Measurements from ENCODE around the gene ACOT12. TPM values are rescaled to one million over a fixed set of nuclear protein-coding genes. Genes with fewer than 3 reads are reported as not detected.

The ACOT12 gene
- total and polyA plus RNA-seq, 2 of the 13 experiments (the other 11 are each of a cell fraction or from before 2014, with no cell fraction given), result not detected

GRCh38 chr5:81371354-81371876, 22.5 kb downstream of the ACOT12 start (continued):
- TF ChIP-seq, protein P1, sequence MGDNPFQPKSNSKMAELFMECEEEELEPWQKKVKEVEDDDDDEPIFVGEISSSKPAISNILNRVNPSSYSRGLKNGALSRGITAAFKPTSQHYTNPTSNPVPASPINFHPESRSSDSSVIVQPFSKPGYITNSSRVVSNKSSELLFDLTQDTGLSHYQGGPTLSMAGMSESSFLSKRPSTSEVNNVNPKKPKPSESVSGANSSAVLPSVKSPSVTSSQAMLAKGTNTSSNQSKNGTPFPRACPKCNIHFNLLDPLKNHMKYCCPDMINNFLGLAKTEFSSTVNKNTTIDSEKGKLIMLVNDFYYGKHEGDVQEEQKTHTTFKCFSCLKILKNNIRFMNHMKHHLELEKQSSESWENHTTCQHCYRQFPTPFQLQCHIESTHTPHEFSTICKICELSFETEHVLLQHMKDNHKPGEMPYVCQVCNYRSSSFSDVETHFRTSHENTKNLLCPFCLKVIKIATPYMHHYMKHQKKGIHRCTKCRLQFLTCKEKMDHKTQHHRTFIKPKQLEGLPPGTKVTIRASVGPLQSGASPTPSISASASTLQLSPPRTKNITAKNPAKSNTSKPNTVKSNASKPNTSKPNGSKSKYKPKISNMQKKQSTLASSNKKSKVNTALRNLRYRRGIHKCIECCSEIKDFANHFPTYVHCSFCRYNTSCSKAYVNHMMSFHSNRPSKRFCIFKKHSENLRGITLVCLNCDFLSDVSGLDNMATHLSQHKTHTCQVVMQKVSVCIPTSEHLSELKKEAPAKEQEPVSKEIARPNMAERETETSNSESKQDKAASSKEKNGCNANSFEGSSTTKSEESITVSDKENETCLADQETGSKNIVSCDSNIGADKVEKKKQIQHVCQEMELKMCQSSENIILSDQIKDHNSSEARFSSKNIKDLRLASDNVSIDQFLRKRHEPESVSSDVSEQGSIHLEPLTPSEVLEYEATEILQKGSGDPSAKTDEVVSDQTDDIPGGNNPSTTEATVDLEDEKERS (CRISPR knock-in tag; IDR thresholded peaks at IDR 0.05), result peak; percentile 76; the same call in 1 of the 2 replicates
- TF ChIP-seq USF2 (IDR thresholded peaks at IDR 0.05; ENCODE audit: low read depth, low read length) (no peak), USF2 (CRISPR knock-in tag; IDR thresholded peaks at IDR 0.05; ENCODE audit: borderline replicate concordance) (no peak), ZFP36L1 (CRISPR knock-in tag; IDR thresholded peaks at IDR 0.05) (0 out of 2 replicates have a peak, but pooled peaks have one; percentile 48), FOXO1 (CRISPR knock-in tag; IDR thresholded peaks at IDR 0.05) (peak; percentile 81; the same call in 1 of the 2 replicates), ZZZ3 (CRISPR knock-in tag; IDR thresholded peaks at IDR 0.05; ENCODE audit: borderline replicate concordance) (no peak), KDM5B (CRISPR knock-in tag; IDR thresholded peaks at IDR 0.05; ENCODE audit: borderline replicate concordance) (no peak), SNAPC4 (CRISPR knock-in tag; IDR thresholded peaks at IDR 0.05) (no peak; the same call in 1 of the 2 replicates), ZFP37 (CRISPR knock-in tag; IDR thresholded peaks at IDR 0.05; ENCODE audit: borderline replicate concordance) (no peak), NFRKB (IDR thresholded peaks at IDR 0.05) (no peak), CCAR2 (optimal IDR thresholded peaks at IDR 0.05; ENCODE audit: low read depth, low read length) (no peak)
- TF ChIP-seq, protein P2, sequence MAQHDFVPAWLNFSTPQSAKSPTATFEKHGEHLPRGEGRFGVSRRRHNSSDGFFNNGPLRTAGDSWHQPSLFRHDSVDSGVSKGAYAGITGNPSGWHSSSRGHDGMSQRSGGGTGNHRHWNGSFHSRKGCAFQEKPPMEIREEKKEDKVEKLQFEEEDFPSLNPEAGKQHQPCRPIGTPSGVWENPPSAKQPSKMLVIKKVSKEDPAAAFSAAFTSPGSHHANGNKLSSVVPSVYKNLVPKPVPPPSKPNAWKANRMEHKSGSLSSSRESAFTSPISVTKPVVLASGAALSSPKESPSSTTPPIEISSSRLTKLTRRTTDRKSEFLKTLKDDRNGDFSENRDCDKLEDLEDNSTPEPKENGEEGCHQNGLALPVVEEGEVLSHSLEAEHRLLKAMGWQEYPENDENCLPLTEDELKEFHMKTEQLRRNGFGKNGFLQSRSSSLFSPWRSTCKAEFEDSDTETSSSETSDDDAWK (CRISPR knock-in tag; IDR thresholded peaks at IDR 0.05), result no peak
- TF ChIP-seq, protein P3, sequence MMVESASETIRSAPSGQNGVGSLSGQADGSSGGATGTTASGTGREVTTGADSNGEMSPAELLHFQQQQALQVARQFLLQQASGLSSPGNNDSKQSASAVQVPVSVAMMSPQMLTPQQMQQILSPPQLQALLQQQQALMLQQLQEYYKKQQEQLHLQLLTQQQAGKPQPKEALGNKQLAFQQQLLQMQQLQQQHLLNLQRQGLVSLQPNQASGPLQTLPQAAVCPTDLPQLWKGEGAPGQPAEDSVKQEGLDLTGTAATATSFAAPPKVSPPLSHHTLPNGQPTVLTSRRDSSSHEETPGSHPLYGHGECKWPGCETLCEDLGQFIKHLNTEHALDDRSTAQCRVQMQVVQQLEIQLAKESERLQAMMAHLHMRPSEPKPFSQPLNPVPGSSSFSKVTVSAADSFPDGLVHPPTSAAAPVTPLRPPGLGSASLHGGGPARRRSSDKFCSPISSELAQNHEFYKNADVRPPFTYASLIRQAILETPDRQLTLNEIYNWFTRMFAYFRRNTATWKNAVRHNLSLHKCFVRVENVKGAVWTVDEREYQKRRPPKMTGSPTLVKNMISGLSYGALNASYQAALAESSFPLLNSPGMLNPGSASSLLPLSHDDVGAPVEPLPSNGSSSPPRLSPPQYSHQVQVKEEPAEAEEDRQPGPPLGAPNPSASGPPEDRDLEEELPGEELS (CRISPR knock-in tag; IDR thresholded peaks at IDR 0.05), result peak; percentile 94
